22Rv1 (cell line): Measurements from ENCODE around the gene SEZ6L.

Experiments
- ZFX ChIP-seq: fragments of 450-650 bp; IDR thresholded peaks from 2 replicates; pipeline ENCODE4 v1.6.1; 2017; ENCODE audit warnings: antibody characterized with exemption, borderline replicate concordance
- TF ChIP-seq, protein P1 (sequence below): fragments of 450-650 bp; IDR thresholded peaks from 2 replicates; pipeline ENCODE4 v1.5.1; 2017; ENCODE audit warnings: mild to moderate bottlenecking

DNA sequence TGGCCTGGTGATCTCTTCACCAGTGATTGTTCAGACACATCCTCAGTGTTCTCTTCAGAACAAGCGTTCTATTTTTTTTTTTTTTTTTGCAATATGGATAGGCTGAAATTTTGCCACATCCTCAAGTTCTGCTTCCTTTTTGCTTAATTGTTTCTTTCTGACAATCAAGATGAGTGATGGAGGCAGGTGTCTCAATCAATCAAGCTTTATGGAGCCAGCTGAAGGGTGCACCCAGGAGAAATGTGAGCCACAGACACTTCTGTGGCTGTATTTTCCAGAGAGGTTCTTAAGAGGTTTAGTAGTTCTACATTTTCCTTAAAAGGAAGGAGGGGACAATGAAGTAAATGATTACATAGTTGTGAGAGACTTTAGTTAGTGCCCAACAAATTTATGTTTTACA, 215.9 kb downstream of the SEZ6L start:
- TF ChIP-seq, protein P1, sequence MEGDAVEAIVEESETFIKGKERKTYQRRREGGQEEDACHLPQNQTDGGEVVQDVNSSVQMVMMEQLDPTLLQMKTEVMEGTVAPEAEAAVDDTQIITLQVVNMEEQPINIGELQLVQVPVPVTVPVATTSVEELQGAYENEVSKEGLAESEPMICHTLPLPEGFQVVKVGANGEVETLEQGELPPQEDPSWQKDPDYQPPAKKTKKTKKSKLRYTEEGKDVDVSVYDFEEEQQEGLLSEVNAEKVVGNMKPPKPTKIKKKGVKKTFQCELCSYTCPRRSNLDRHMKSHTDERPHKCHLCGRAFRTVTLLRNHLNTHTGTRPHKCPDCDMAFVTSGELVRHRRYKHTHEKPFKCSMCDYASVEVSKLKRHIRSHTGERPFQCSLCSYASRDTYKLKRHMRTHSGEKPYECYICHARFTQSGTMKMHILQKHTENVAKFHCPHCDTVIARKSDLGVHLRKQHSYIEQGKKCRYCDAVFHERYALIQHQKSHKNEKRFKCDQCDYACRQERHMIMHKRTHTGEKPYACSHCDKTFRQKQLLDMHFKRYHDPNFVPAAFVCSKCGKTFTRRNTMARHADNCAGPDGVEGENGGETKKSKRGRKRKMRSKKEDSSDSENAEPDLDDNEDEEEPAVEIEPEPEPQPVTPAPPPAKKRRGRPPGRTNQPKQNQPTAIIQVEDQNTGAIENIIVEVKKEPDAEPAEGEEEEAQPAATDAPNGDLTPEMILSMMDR, result no peak
- no peak for TF ChIP-seq ZFX
